Stimulated activated CD4-positive, alpha-beta T cell treated with anti-CD3 and anti-CD28 coated beads, Interleukin-4, amount 100 ng/mL, for 1 hour (primary cell): ENCODE results near the gene PSMD8.
A peak's percentile ranks its signal among the peaks of the same experiment; 100 is the strongest.
"Not testable (repeated sequence)": the region's sequence is repeated elsewhere in the genome, so short reads cannot be mapped to it uniquely, and the experiment has no call there.

Experiments used
- DNase-seq: peaks from one replicate; pipeline ENCODE4 v3.0.0-alpha.2; 2020

Gene PSMD8

DNA sequence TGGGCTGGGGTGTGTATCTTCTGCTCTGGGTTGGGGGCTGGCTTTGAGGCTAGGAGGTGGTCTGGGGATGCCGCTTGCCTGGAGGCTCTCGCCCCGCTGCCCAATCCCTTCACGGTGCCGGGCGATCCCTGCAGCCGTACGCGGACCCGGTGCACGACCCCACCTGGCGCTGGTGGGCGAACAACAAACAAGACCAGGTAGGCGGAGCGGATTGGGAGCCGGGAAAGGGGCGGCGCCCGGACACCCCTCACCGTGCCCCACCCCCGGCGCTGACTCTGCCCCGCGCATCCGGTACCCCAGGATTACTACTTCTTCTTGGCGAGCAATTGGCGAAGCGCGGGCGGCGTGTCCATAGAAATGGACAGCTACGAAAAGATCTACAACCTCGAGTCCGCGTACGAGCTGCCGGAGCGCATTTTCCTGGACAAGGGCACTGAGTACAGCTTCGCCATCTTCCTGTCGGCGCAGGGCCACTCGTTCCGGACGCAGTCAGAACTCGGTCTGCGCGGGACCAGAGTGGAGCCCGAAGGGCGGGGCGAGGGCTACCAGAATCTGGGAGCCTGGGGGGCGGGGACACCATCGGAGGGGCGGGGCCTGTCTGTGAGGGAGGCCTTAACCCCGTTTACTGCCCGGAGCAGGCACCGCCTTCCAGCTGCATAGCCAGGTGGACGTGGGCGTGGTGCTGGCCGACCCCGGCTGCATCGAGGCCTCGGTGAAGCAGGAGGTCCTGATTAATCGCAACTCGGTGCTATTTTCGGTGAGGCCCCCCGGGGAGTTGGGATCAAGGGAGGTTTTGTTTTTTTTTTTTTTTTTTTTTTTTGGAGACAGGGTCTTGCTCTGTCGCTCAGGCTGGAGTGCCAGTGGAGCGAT lies 12.1 kb upstream of the PSMD8 start:
- peak; percentile 70 for DNase-seq

GRCh38 chr19:38362946-38363688 lies 11.3 kb upstream of the PSMD8 start:
- DNase-seq, result not testable (repeated sequence)

- DNase-seq, result no peak
These were observed 7.3 kb upstream of the PSMD8 start for GRCh38 chr19:38367041-38367440.

DNA sequence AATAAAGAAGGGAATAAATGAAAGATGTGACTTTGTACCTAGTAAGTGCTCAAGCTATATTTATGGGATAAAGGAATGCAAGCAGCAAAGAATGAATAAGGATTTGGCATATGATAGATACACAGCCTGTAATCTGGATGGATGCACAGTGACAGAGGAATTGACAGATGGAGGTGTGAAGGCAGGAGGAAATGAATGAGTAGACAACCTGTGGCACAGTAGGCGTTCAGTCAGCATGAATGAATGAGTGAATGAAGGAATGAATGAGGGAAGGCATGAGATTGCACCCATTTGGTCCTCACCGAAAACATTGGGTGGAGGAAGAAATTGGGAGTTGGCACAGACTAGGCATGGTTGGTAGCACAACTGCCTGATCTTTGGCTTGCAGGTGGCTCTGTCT lies 4.8 kb upstream of the PSMD8 start:
- no peak for DNase-seq

DNA sequence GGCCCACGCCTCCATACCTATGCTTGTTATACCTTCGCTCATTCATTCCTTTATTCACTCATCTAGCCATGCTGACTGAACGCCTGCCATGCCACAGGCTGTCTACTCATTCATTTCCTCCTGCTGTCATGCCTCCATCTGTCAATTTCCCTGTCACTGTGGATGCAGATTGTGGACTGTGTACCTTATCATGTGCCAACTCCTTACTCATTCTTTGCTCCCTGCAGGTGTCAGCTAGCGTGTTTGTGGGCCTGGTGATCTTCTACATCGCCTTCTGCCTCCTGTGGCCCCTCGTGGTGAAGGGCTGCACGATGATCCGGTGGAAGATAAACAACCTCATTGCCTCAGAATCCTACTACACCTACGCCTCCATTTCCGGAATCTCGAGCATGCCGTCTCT lies 4.1 kb upstream of the PSMD8 start:
- DNase-seq, result no peak

DNA sequence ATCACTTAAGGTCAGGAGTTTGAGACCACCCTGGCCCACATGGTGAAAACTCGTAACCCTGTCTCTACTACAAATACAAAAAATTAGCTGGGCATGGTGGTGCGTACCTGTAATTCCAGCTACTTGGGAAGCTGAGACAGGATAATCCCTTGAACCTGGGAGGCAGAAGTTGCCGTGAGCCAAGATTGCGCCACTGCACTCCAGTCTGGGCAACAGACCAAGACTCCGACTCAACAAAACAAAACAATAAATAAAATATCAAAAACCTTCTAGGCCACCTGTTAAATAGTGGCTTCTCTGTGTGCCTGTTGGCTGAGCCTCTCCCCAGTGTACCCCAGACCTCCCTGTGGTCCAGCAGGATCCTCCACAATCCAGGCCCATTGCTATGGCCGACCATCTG lies 3.3 kb upstream of the PSMD8 start:
- no peak for DNase-seq

DNA sequence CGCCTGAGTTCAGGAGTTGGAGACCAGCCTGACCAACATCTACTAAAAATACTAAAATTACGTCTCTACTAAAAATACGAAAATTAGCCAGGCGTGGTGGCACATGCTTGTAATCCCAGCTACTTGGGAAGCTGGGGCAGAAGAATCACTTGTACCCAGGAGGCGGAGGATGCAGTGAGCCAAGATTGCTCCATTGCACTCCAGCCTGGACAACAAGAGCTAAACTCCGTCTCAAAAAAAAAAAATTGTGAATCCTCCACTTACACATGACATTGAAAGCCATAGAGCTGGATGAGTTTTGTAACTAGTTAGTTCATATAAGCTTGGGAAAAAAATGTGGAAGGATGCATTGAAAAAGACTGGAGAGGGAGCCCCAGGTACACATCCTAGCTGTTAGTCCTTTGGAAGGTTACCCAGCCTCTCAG lies 452 bp upstream of the PSMD8 start:
- DNase-seq, result no peak

DNA sequence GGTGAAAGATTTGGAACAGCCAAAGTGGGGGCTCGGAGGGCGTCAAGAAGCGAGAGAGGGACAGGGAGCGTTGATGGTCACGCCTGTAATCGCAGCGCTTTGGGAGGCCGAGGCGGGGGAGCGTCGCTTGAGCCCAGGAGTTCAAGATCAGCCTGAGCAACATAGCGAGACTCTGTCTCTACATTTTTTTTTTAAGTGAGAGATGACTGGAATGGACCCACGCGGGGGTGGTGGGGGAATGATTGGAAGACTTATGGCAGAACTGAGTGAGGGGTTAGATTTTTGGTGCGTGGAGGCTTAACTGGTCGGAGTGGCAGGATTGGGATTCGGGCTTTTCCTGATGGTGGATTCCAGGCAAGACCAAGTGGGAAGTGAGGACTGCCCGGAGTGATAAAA lies 725 bp downstream of the PSMD8 start:
- DNase-seq, result peak; percentile 21

GRCh38 chr19:38375748-38376147 lies 1.4 kb downstream of the PSMD8 start:
- DNase-seq, result no peak

GRCh38 chr19:38376576-38376975 lies 2.2 kb downstream of the PSMD8 start:
- no peak for DNase-seq

- DNase-seq, result no peak
These were observed 2.7 kb downstream of the PSMD8 start for GRCh38 chr19:38377052-38377451.

GRCh38 chr19:38378866-38379265 lies 4.5 kb downstream of the PSMD8 start:
- DNase-seq, result no peak

DNA sequence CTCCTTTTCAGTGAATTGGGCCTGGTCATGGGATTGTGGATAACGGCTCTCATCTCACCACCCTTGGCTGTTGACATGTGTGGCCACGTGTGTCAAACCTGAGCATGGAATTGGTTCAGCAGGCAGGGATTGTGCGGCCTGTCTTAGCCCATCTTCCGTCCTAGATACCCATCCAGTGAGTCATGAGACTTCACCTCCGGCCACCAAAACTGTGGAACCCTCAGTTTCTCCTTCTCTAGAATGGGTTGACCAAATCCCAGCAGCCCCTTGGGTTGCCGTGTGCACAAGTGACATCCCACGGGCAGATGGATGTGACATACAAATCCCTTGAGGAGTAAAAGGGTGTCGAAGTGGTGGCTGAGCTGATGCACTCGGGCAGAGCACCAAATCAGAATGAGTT lies 6.8 kb downstream of the PSMD8 start:
- no peak for DNase-seq

- no peak for DNase-seq
These were observed 8.8 kb downstream of the PSMD8 start for GRCh38 chr19:38383184-38383583.

- DNase-seq, result no peak
These were observed 9.4 kb downstream of the PSMD8 start for GRCh38 chr19:38383743-38384142.

DNA sequence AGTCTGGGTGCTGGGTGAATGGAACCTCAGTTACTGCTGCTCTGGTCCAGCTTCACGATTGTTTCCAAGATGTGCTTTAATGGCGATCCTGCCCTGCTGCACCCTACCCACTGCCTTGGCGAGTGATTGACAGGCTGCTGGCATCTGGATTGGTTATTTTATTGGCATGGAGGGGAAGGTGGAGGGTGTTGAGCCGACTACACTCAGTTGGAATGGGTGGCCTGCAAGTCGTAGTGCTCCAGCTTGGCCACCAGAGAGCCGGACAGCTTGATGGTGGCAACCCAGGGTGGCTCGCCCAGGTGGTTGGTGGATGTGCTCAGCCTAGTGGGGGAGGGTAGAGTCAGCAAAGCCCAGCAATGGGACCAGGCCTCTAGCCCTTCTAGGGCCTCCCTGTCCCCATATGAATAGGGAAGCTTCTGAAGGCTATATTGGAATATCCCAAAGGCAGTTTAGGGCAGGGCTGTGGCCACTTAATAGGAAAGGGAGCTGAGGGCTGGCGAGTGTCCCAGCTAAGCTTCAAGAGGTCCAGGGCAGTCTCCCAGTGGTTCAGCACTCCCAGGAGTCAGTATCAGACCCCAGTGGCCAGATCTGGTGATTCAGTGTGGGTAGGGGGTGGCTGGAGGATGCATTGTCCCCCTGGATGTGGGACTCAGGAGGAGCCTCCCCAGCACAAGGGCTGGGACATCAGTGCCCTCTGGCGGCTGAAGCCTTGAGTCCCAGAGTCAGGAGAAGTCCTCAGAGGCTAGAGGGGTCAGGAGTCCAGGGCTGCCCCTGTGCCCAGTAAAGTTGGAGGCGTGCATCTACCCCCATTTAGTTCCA lies 10.0 kb downstream of the PSMD8 start:
- no peak for DNase-seq

DNA sequence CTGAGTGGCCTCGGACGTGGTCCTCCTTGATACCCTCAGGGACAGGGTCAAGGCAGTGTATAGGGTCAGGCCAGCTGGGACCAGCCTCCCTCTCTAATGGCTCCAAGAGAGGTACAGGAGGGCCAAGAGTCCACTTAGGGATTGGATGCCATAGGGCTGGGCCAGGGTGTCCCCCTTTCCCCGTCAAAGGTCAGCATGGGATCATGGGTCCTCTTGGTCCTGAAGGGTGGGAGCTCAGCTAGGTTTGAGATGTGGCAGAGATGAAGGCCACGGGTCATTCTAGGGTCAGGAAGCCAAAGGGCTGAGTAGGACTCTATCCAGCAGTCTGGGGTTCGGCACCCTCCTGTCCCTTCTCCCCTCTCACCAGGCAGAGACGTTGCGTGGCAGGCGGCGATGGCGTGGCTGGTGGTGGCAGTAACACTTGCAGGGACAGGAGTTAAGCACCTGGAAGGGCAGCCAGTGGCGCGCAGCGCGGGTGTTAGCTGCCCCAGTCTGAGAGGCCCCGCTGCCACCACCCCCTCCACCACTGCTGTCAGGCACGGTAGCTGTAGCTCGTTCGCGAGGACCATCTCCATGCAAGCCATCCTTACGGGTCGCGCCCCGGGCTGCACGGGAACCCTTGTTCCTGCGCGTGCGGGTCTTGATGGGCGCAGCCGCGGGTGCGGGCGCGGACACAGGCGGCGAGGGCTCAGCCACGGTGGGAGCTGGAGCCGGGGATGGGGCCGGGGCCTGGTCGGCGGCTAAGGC lies 10.9 kb downstream of the PSMD8 start:
- DNase-seq, result no peak

GRCh38 chr19:38385804-38386257 lies 11.5 kb downstream of the PSMD8 start:
- DNase-seq, result peak; percentile 23

- DNase-seq, result no peak
These were observed 12.1 kb downstream of the PSMD8 start for GRCh38 chr19:38386300-38386970.

DNA sequence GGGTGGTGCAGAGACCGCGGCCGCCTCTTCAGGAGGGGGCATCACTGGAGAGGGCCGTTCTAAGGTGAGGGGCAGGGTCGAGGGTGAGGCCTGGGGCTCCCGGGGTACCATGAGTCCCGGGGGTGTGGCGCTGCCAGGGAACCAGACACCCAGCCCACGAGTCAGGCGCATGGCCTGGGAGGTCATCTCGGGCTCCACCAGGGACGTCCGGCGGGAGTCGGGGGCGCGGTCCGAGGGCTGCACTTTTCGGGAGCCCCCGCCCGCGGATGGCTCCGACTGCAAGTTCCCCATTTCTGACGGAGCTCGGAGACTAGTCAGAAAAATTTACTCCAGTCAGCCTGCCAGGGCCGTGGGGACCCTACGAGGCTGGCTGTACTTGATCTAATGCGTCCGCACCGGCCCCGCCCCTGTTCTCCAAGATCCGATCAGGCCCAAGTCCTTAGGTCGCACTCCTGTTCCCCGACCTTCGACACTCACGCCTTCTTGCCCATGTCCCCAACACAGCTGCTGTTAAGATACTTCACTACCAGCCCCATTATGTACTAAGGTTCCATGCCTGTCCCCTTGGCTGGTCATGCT lies 12.7 kb downstream of the PSMD8 start:
- DNase-seq, result no peak

DNA sequence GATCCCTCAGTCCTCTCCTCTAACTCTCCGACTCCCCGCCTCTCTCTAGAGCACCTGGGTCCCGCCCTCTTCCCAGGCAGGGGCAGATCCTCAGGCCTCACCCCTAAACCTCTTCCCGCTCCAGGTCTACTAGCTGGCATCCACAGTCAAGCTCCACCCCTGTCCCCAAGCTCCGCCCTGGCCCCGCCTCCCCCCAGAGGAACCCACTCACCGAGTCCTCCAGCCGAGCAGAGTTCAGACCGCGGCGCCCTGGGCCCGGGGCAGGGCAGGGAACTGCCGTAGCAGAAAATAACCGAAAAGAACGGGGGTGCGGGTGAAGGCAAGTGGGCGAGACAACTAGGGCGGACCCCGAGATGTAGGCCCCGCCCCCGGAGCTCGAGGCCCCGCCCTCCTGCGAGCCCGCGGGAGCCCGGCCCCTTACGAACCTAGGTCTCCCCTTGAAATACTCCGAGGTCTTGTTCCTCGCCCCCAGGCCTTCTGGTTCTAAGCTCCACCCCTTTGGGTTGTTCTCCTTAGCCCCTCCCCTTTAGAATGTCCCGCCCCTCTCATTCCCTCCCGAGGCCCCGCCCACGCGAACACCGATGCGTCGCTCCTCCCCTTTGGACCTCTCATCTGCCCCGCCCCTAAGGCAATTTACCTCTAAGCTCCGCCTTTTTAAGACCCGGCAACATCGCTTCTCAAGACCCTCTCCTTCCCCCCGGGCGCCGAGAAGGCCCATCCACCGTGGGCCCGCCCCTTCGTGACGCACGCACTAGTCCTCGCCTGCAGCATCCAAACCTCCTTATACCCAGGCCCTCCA lies 13.4 kb downstream of the PSMD8 start, which contains the start of gene GGN:
GGN (minus strand) TSS at position 485 of the 799 bp plus-strand sequence. CDS start 773 bp downstream, outside the sequence.
- peak; percentile 77 for DNase-seq
